ENCODE measurements around the gene EXTL2.
A peak's percentile ranks its signal among the peaks of the same experiment; 100 is the strongest.

Gene EXTL2

DNA sequence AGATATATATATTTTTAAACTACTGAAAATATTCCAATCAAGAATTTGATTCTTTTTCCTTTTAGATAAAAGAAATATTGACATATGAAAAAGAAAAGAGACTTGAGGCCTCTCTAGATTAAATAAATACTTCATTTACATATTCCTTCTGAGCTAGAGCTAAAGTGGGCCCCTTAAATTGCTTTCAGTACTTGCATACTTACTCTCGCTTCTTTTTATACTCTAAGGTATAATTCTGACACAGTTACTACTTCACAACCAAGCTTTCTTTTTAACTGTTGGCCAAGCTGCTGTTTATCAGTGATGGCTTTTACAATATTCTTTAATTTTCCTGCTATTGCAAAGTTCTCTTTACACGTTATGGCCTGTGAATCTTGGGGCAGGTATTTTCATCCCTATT lies 24.6 kb downstream of the EXTL2 start:
- CTCF ChIA-PET = interaction anchor here (1.0 to 15.8 kb wide), 8 partner anchors 11 to 1060 kb away, joined by 3 to 700 read pairs (median 12); no protein-coding TSS in a partner anchor
- no peak overlapping the region for H3K4me3 ChIP-seq (ENCODE audit: low read depth, low read length)
- DNase-seq (ENCODE audit: low read depth, low spot score) = no peak
- POLR2A ChIA-PET = no interaction called here
- TF ChIP-seq CTCF (IDR thresholded peaks at IDR 0.05; ENCODE audit: insufficient read depth, low read length, missing control alignments) = no peak

DNA sequence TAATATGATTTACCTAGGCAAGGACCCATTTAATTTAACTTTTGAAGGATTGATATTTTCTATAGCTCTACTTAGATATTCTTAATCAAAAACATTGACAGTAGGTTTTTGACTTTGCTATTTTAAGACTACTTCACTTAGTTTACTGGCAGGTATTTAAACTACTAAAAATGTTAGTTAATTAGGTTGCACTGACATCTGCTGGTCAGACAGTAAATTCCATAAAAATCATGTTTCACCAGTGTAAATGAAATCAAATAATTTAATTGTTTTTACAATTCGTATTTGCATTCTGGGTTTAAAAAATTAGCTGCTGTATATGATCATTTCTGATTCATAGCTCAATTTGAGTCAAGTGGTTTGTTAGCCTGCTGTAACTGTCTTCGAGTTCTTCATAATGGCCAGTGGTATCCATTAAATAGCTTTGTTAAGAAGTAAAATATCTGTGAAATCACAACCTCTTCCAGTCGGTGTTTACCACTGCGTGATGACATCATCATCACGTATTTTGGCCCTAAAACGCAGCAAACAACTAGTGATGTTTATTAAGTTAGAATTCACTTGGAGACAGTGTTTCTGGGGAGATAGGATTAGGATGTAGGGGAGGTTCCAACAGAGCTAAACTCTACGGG lies 26.2 kb downstream of the EXTL2 start:
- POLR2A ChIA-PET = interaction anchor here (1.0 kb wide), 1 partner anchor 409 kb away, joined by 4 read pairs; no protein-coding TSS in a partner anchor
- peak; percentile 19 for DNase-seq (ENCODE audit: low read depth, low spot score)
- H3K4me3 ChIP-seq (ENCODE audit: low read depth, low read length) = no peak overlapping the region
- CTCF ChIA-PET = interaction anchor here (0.6 to 15.8 kb wide), 64 partner anchors 8 to 1152 kb away, joined by 3 to 700 read pairs (median 4); partner anchors contain the start of genes EXTL2 and TRMT13
- TF ChIP-seq CTCF (IDR thresholded peaks at IDR 0.05; ENCODE audit: insufficient read depth, low read length, missing control alignments) = peak; percentile 6

GRCh38 chr1:100866901-100867206 lies 27.8 kb downstream of the EXTL2 start:
- no peak for TF ChIP-seq CTCF (IDR thresholded peaks at IDR 0.05; ENCODE audit: insufficient read depth, low read length, missing control alignments)
- CTCF ChIA-PET = interaction anchor here (0.6 to 15.8 kb wide), 24 partner anchors 10 to 1057 kb away, joined by 3 to 700 read pairs (median 6); no protein-coding TSS in a partner anchor
- DNase-seq (ENCODE audit: low read depth, low spot score) = no peak
- POLR2A ChIA-PET = no interaction called here
- no peak overlapping the region for H3K4me3 ChIP-seq (ENCODE audit: low read depth, low read length)

GRCh38 chr1:100866041-100866900 lies 28.4 kb downstream of the EXTL2 start:
- no peak overlapping the region for H3K4me3 ChIP-seq (ENCODE audit: low read depth, low read length)
- CTCF ChIA-PET = interaction anchor here (0.6 to 15.8 kb wide), 26 partner anchors 10 to 1056 kb away, joined by 3 to 700 read pairs (median 6); no protein-coding TSS in a partner anchor
- peak; percentile 42 for TF ChIP-seq CTCF (IDR thresholded peaks at IDR 0.05; ENCODE audit: insufficient read depth, low read length, missing control alignments)
- no peak for DNase-seq (ENCODE audit: low read depth, low spot score)
- POLR2A ChIA-PET = no interaction called here

DNA sequence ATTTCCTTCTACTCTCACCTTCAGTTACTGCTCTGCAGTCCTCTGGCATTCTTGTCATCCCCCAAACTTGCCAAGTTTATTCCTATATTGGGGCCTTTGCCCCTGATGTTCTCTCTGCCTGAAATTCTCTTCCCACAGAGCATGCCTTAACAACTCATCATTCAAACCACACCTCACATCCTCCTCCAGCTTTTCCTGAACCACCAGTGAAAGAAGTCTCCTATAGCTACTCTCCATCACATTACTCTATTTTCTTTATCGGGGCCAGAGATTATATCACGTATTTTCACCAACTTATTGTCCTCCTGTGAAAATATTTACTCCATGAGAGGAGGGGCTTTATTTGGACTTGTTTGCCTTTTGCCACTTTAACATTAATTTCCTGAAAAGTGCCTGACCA lies 32.1 kb downstream of the EXTL2 start:
- H3K4me3 ChIP-seq (ENCODE audit: low read depth, low read length) = no peak overlapping the region
- TF ChIP-seq CTCF (IDR thresholded peaks at IDR 0.05; ENCODE audit: insufficient read depth, low read length, missing control alignments) = no peak
- CTCF ChIA-PET = interaction anchor here (1.0 to 15.8 kb wide), 8 partner anchors 13 to 409 kb away, joined by 3 to 700 read pairs (median 6); no protein-coding TSS in a partner anchor
- peak; percentile 56 for DNase-seq (ENCODE audit: low read depth, low spot score)
- POLR2A ChIA-PET = interaction anchor here (1.2 to 1.3 kb wide), 2 partner anchors 239 to 241 kb away, joined by 3 to 4 read pairs; no protein-coding TSS in a partner anchor

- ChIA-PET POLR2A (no interaction called here), CTCF (interaction anchor here (0.9 to 1.5 kb wide), 2 partner anchors 400 to 405 kb away, joined by 3 to 4 read pairs; no protein-coding TSS in a partner anchor)
- no peak overlapping the region for H3K4me3 ChIP-seq (ENCODE audit: low read depth, low read length)
- TF ChIP-seq CTCF (IDR thresholded peaks at IDR 0.05; ENCODE audit: insufficient read depth, low read length, missing control alignments) = no peak
- no peak for DNase-seq (ENCODE audit: low read depth, low spot score)
Observed at GRCh38 chr1:100861379-100861778, 33.3 kb downstream of the EXTL2 start.

All from AG04449 (cell line).